ENCODE results near the gene MFSD8. TPM values are rescaled to one million over a fixed set of nuclear protein-coding genes. Genes with fewer than 3 reads are reported as not detected.
"Not testable (repeated sequence)": the region's sequence is repeated elsewhere in the genome, so short reads cannot be mapped to it uniquely, and the experiment has no call there.

The MFSD8 gene
- total and polyA plus RNA-seq, 4 donors, result 7.2 to 40.6 (median 17.9) TPM

DNA sequence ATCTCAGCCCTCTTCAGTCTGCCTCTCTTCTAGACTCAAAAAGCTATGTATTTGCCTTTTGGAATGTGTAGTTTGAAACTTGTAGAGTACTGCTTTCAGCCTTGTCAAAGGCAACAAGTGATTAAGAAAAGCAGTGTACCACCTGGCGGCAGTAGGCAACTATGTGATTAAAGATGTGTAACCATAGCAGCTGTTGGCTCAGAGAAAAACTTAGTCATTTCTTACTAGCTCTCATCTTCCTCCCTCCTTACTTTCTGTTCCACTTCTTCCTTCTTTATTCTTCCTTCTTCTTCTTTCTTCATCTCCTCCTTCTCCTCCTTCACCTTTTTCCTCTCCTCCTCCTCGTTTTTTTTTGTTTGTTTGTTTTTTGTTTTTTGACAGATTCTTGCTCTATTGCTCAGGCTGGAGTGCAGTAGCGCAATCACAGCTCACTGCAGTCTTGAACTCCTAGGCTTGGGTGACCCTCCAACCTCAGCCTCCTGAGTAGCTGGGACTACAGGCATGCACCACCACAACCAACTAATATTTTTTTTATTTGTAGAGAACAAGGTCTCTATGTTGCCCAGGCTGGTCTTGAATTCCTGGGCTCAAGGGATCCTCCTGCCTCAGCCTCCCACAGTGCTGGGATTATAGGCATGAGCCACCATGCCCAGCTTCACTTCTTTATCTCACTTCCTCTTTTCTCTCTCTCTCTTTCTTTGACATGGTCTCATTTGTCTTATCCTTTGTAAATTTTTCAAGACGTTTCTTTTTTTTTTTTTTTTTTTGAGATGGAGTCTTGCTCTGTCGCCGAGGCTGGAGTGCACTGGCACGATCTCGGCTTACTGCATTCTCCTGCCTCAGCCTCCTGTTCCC is 32.8 kb upstream of the MFSD8 start:
- H3K4me1 ChIP-seq (ENCODE audit: control insufficient read depth in 5 of 5, insufficient read depth in 5 of 5, low read length in 5 of 5), result no peaks in the 10 kb centered on the region
- peaks cover 0 to 7% (median 3%) of the 10 kb centered on the region in 4 donors for H3K36me3 ChIP-seq (ENCODE audit: control insufficient read depth in 4 of 4, insufficient read depth in 4 of 4, low read length in 4 of 4)
- WGBS, 2 donors, result 81 to 85% methylated on average over 8 of the region's 8 CpGs
- peaks cover 0 to 3% (median 0%) of the 10 kb centered on the region in 4 donors for H3K9me3 ChIP-seq (ENCODE audit: control insufficient read depth in 4 of 4, insufficient read depth in 3 of 4, low read length in 3 of 4)
- peak; percentile 72 for ATAC-seq (ENCODE audit: insufficient read depth, low FRiP score)
- TF ChIP-seq, protein P1, sequence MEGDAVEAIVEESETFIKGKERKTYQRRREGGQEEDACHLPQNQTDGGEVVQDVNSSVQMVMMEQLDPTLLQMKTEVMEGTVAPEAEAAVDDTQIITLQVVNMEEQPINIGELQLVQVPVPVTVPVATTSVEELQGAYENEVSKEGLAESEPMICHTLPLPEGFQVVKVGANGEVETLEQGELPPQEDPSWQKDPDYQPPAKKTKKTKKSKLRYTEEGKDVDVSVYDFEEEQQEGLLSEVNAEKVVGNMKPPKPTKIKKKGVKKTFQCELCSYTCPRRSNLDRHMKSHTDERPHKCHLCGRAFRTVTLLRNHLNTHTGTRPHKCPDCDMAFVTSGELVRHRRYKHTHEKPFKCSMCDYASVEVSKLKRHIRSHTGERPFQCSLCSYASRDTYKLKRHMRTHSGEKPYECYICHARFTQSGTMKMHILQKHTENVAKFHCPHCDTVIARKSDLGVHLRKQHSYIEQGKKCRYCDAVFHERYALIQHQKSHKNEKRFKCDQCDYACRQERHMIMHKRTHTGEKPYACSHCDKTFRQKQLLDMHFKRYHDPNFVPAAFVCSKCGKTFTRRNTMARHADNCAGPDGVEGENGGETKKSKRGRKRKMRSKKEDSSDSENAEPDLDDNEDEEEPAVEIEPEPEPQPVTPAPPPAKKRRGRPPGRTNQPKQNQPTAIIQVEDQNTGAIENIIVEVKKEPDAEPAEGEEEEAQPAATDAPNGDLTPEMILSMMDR (IDR thresholded peaks at IDR 0.05; ENCODE audit: control extremely low read depth, extremely low read depth), result no peak
- H3K27me3 ChIP-seq (ENCODE audit: control insufficient read depth in 3 of 3, insufficient read depth in 3 of 3, low read length in 2 of 3), result no peaks in the 10 kb centered on the region
- no peak overlapping the region for H3K9ac ChIP-seq (ENCODE audit: insufficient read depth in 1 of 2, low read length in 2 of 2)
- DNase-seq, result peak in 2 of 3 donors; percentile 8 to 20
- H3K4me3 ChIP-seq, result no peak overlapping the region
- H3K27ac ChIP-seq (ENCODE audit: low read depth in 1 of 2, low read length in 1 of 2), result no peak overlapping the region

DNA sequence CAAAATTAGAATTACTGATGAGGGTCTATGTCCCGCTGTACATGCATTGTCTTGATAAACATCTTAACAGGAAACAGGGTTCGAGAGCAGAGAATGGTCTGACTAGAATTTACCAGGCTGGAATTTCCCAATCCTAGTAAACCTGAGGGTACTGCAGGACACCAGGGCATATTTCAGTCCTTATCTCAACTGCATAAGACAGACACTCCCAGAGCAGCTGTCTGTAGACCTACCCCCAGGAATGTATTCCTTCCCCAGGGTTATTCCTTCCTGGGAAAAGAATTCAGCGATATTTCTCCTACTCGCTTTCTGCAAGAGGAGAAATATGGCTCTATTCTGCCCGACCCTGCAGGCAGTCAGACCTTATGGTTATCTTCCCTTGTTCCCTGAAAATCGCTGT is 31.5 kb upstream of the MFSD8 start:
- not testable (repeated sequence) for H3K4me3 ChIP-seq; H3K27me3 ChIP-seq (ENCODE audit: control insufficient read depth in 3 of 3, insufficient read depth in 3 of 3, low read length in 2 of 3); DNase-seq; ATAC-seq (ENCODE audit: insufficient read depth, low FRiP score); H3K4me1 ChIP-seq (ENCODE audit: control insufficient read depth in 5 of 5, insufficient read depth in 5 of 5, low read length in 5 of 5); H3K9me3 ChIP-seq (ENCODE audit: control insufficient read depth in 4 of 4, insufficient read depth in 3 of 4, low read length in 3 of 4); H3K9ac ChIP-seq (ENCODE audit: insufficient read depth in 1 of 2, low read length in 2 of 2); H3K27ac ChIP-seq (ENCODE audit: low read depth in 1 of 2, low read length in 1 of 2)
- WGBS, 2 donors, result 98% methylated on average over 6 of the region's 6 CpGs
- H3K36me3 ChIP-seq (ENCODE audit: control insufficient read depth in 4 of 4, insufficient read depth in 4 of 4, low read length in 4 of 4), result peaks cover 0 to 10% (median 2%) of the 10 kb centered on the region in 4 donors

DNA sequence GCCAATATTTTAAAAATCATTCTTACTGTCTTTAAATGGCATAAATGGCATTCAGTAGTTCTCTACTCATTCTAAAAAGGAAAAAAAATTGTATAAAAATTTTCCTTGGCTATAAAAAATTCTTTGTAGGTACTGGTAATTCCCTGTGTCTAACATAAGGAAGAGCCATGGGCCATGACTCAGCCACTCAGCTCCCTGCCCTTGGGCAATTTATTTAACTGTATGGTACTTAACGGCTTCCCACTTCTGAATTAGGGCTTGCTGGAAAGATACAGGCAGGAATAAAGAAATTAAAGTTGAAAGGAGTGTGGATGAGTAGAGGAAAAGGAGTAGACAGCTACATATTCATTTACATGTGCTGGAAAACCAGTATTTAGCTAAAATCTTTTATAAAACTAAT is 30.8 kb upstream of the MFSD8 start:
- no peak overlapping the region for H3K4me3 ChIP-seq
- WGBS, 2 donors, result 51 to 56% methylated on average over 1 of the region's 1 CpG
- H3K4me1 ChIP-seq (ENCODE audit: control insufficient read depth in 5 of 5, insufficient read depth in 5 of 5, low read length in 5 of 5), result no peaks in the 10 kb centered on the region
- peak; percentile 37 for ATAC-seq (ENCODE audit: insufficient read depth, low FRiP score)
- no peak for DNase-seq
- no peak overlapping the region for H3K9ac ChIP-seq (ENCODE audit: insufficient read depth in 1 of 2, low read length in 2 of 2)
- no peak overlapping the region for H3K27ac ChIP-seq (ENCODE audit: low read depth in 1 of 2, low read length in 1 of 2)
- H3K9me3 ChIP-seq (ENCODE audit: control insufficient read depth in 4 of 4, insufficient read depth in 3 of 4, low read length in 3 of 4), result peaks cover 0 to 3% (median 0%) of the 10 kb centered on the region in 4 donors
- TF ChIP-seq, protein P1 (IDR thresholded peaks at IDR 0.05; ENCODE audit: control extremely low read depth, extremely low read depth), result no peak
- H3K36me3 ChIP-seq (ENCODE audit: control insufficient read depth in 4 of 4, insufficient read depth in 4 of 4, low read length in 4 of 4), result peaks cover 0 to 10% (median 2%) of the 10 kb centered on the region in 4 donors
- H3K27me3 ChIP-seq (ENCODE audit: control insufficient read depth in 3 of 3, insufficient read depth in 3 of 3, low read length in 2 of 3), result no peaks in the 10 kb centered on the region

DNA sequence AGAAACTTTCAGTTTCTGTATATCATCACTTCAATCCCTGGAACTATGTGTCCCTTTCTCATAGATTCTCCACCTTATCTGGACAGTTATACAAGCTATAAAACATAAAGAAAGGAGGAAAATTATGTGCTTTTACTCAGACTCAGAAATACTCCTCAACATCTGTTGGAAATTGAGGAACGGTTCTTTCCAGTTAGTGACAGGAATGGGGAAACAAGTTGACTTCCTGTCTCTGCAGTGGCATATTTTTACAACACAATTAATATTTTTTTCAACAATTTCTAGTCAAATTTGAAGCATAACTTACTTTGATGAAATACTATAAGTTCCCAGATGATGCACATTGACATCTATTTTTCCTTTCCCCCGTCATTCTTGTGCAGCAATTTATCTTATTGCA is 28.2 kb upstream of the MFSD8 start:
- Histone ChIP-seq H3K9ac (ENCODE audit: insufficient read depth in 1 of 2, low read length in 2 of 2) (no peak overlapping the region), H3K9me3 (ENCODE audit: control insufficient read depth in 4 of 4, insufficient read depth in 3 of 4, low read length in 3 of 4) (no peaks in the 10 kb centered on the region), H3K36me3 (ENCODE audit: control insufficient read depth in 4 of 4, insufficient read depth in 4 of 4, low read length in 4 of 4) (peaks cover 0 to 16% (median 2%) of the 10 kb centered on the region in 4 donors), H3K27me3 (ENCODE audit: control insufficient read depth in 3 of 3, insufficient read depth in 3 of 3, low read length in 2 of 3) (no peaks in the 10 kb centered on the region), H3K4me1 (ENCODE audit: control insufficient read depth in 5 of 5, insufficient read depth in 5 of 5, low read length in 5 of 5) (no peaks in the 10 kb centered on the region), H3K4me3 (no peak overlapping the region), H3K27ac (ENCODE audit: low read depth in 1 of 2, low read length in 1 of 2) (no peak overlapping the region)
- DNase-seq, result no peak
- WGBS, 2 donors, result 34 to 60% methylated on average over 2 of the region's 2 CpGs
- ATAC-seq (ENCODE audit: insufficient read depth, low FRiP score), result no peak
- TF ChIP-seq, protein P1 (IDR thresholded peaks at IDR 0.05; ENCODE audit: control extremely low read depth, extremely low read depth), result no peak
